Panc1 (cell line): ENCODE data around the gene ZFYVE21.

Experiments
- CTCF ChIP-seq: fragments of 450-650 bp; IDR thresholded peaks from 2 replicates; pipeline ENCODE4 v1.5.1; 2017; ENCODE audit warnings: mild to moderate bottlenecking
- POLR2AphosphoS5 ChIP-seq: IDR thresholded peaks from 2 replicates; pipeline ENCODE4 v1.6.1; 2012; ENCODE audit warnings: mild to moderate bottlenecking, low read depth, low read length, moderate library complexity
- TCF7L2 ChIP-seq: IDR thresholded peaks from 2 replicates; pipeline ENCODE4 v1.6.1; 2011; ENCODE audit warnings: mild to moderate bottlenecking, low read depth, low read length, inconsistent platforms
- TF ChIP-seq, protein P1 (sequence below), 2 experiments: IDR thresholded peaks; 2 replicates each; pipeline ENCODE4 v1.6.1; 2011 to 2012; ENCODE audit warnings: low read depth in 2 of 2, control low read depth in 1 of 2, low read length in 1 of 2, mild to moderate bottlenecking in 1 of 2, moderate library complexity in 1 of 2; ENCODE audit not compliant: insufficient read depth in 1 of 2

DNA sequence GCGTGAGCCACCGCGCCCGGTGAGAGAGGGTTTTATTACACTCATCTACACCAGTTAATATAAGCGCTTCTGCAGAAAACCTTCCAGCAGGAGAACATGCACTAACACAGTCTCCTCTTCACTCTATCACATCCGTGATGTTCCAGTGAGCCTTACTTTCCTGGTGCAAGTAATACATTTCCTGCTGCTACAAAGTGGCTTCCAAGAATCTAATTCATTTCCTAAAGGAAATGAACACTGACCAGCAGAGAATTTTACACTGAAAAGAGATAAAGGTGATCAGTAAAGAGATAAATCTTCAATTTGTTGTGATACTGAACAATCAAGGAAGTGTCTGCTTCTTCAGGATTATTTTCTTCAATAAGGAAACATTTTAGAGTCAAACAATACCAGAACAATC, 39.5 kb downstream of the ZFYVE21 start:
- TF ChIP-seq CTCF (no peak), POLR2AphosphoS5 (no peak), TCF7L2 (no peak)
- TF ChIP-seq, protein P1, sequence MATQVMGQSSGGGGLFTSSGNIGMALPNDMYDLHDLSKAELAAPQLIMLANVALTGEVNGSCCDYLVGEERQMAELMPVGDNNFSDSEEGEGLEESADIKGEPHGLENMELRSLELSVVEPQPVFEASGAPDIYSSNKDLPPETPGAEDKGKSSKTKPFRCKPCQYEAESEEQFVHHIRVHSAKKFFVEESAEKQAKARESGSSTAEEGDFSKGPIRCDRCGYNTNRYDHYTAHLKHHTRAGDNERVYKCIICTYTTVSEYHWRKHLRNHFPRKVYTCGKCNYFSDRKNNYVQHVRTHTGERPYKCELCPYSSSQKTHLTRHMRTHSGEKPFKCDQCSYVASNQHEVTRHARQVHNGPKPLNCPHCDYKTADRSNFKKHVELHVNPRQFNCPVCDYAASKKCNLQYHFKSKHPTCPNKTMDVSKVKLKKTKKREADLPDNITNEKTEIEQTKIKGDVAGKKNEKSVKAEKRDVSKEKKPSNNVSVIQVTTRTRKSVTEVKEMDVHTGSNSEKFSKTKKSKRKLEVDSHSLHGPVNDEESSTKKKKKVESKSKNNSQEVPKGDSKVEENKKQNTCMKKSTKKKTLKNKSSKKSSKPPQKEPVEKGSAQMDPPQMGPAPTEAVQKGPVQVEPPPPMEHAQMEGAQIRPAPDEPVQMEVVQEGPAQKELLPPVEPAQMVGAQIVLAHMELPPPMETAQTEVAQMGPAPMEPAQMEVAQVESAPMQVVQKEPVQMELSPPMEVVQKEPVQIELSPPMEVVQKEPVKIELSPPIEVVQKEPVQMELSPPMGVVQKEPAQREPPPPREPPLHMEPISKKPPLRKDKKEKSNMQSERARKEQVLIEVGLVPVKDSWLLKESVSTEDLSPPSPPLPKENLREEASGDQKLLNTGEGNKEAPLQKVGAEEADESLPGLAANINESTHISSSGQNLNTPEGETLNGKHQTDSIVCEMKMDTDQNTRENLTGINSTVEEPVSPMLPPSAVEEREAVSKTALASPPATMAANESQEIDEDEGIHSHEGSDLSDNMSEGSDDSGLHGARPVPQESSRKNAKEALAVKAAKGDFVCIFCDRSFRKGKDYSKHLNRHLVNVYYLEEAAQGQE (IDR thresholded peaks at IDR 0.05; ENCODE audit: insufficient read depth in 1 of 2, low read depth in 2 of 2, low read length in 1 of 2) = no peak
